H9 (cell line): ENCODE measurements around the gene E2F1. TPM values are rescaled to one million over a fixed set of nuclear protein-coding genes. Genes with fewer than 3 reads are reported as not detected.

Experiments
- DNase-seq: peaks from one replicate; pipeline ENCODE4 v3.0.0-alpha.2; 2017
- H2AFZ ChIP-seq: one replicate; pipeline ENCODE4 v1.6.1; 2013; ENCODE audit warnings: mild to moderate bottlenecking, low read length, control low read depth, moderate library complexity
- H2AK5ac ChIP-seq: 2 replicates; pipeline ENCODE4 v1.6.1; 2013; ENCODE audit warnings: low read length, control low read depth, mixed read lengths; ENCODE audit not compliant: insufficient read length
- H2BK120ac ChIP-seq: one replicate; pipeline ENCODE4 v1.6.1; 2013; ENCODE audit warnings: low read depth, mild to moderate bottlenecking, low read length, control low read depth, inconsistent platforms; ENCODE audit not compliant: poor library complexity, severe bottlenecking
- H2BK12ac ChIP-seq: 2 replicates; pipeline ENCODE4 v1.6.1; 2013; ENCODE audit warnings: low read length, control low read depth, mixed read lengths, low read depth; ENCODE audit not compliant: insufficient read length
- H2BK15ac ChIP-seq: 2 replicates; pipeline ENCODE4 v1.6.1; 2013; ENCODE audit warnings: low read depth, low read length, control low read depth
- H2BK20ac ChIP-seq: one replicate; pipeline ENCODE4 v1.6.1; 2013; ENCODE audit warnings: low read depth, mild to moderate bottlenecking, low read length, control low read depth, inconsistent platforms; ENCODE audit not compliant: poor library complexity, severe bottlenecking
- H2BK5ac ChIP-seq: 2 replicates; pipeline ENCODE4 v1.6.1; 2013; ENCODE audit warnings: low read length, control low read depth, mixed read lengths; ENCODE audit not compliant: insufficient read length
- H3K14ac ChIP-seq: 2 replicates; pipeline ENCODE4 v1.6.1; 2013; ENCODE audit warnings: low read length, control low read depth; ENCODE audit not compliant: insufficient read depth
- H3K18ac ChIP-seq: 2 replicates; pipeline ENCODE4 v1.6.1; 2013; ENCODE audit warnings: low read depth, mild to moderate bottlenecking, mixed read lengths, low read length, control low read depth; ENCODE audit not compliant: insufficient read length
- H3K23ac ChIP-seq: 2 replicates; pipeline ENCODE4 v1.6.1; 2013; ENCODE audit warnings: low read length, control low read depth, mixed read lengths, low read depth; ENCODE audit not compliant: insufficient read length
- H3K23me2 ChIP-seq: 2 replicates; pipeline ENCODE4 v1.6.1; 2013; ENCODE audit warnings: low read depth, mild to moderate bottlenecking, mixed read lengths, low read length, control low read depth; ENCODE audit not compliant: insufficient read length, poor library complexity, severe bottlenecking
- H3K27ac ChIP-seq: 2 replicates; pipeline ENCODE4 v1.5.1; 2013; ENCODE audit warnings: low read length, control low read depth, mixed read lengths, low read depth; ENCODE audit not compliant: insufficient read length
- H3K27me3 ChIP-seq: 2 replicates; pipeline ENCODE4 v1.6.1; 2013; ENCODE audit warnings: low read length, control low read depth, inconsistent platforms; ENCODE audit not compliant: insufficient read depth
- H3K4ac ChIP-seq: 2 replicates; pipeline ENCODE4 v1.6.1; 2013; ENCODE audit warnings: low read depth, mild to moderate bottlenecking, control low read depth, inconsistent platforms, low read length, moderate library complexity
- H3K4me1 ChIP-seq: 2 replicates; pipeline ENCODE4 v1.6.1; 2013; ENCODE audit warnings: low read length, control low read depth, inconsistent platforms; ENCODE audit not compliant: insufficient read depth
- H3K4me2 ChIP-seq: 2 replicates; pipeline ENCODE4 v1.6.1; 2013; ENCODE audit warnings: low read length, control low read depth, mixed read lengths; ENCODE audit not compliant: insufficient read length, insufficient read depth
- H3K56ac ChIP-seq: 2 replicates; pipeline ENCODE4 v1.6.1; 2013; ENCODE audit warnings: low read depth, mild to moderate bottlenecking, mixed read lengths, low read length, control low read depth; ENCODE audit not compliant: insufficient read length
- H3K79me1 ChIP-seq: 2 replicates; pipeline ENCODE4 v1.6.1; 2013; ENCODE audit warnings: low read depth, mild to moderate bottlenecking, moderate library complexity, low read length, control low read depth, inconsistent platforms; ENCODE audit not compliant: insufficient read depth, poor library complexity, severe bottlenecking
- H3K79me2 ChIP-seq: 2 replicates; pipeline ENCODE4 v1.6.1; 2013; ENCODE audit warnings: low read length, control low read depth, inconsistent platforms; ENCODE audit not compliant: insufficient read depth
- H3K9ac ChIP-seq: 2 replicates; pipeline ENCODE4 v1.6.1; 2013; ENCODE audit warnings: low read length, control low read depth, mixed read lengths; ENCODE audit not compliant: insufficient read length; ENCODE audit errors: extremely low read depth
- H3K9me3 ChIP-seq: one replicate; pipeline ENCODE4 v1.6.1; 2013; ENCODE audit warnings: low read depth, low read length, inconsistent platforms; ENCODE audit not compliant: control insufficient read depth
- H3T11ph ChIP-seq: one replicate; pipeline ENCODE4 v1.6.1; 2013; ENCODE audit warnings: mild to moderate bottlenecking, low read length, control low read depth, inconsistent platforms
- H4K20me1 ChIP-seq: one replicate; pipeline ENCODE4 v1.6.1; 2013; ENCODE audit not compliant: control insufficient read depth, insufficient read length, insufficient read depth
- H4K5ac ChIP-seq: 2 replicates; pipeline ENCODE4 v1.6.1; 2013; ENCODE audit warnings: low read depth, mild to moderate bottlenecking, mixed read lengths, low read length, control low read depth; ENCODE audit not compliant: insufficient read length
- H4K8ac ChIP-seq: replicated peaks from 2 replicates; pipeline ENCODE4 v1.6.1; 2013; ENCODE audit warnings: low read length, control low read depth, mixed read lengths, low read depth; ENCODE audit not compliant: insufficient read length
- H4K91ac ChIP-seq: 2 replicates; pipeline ENCODE4 v1.6.1; 2013; ENCODE audit warnings: low read depth, mild to moderate bottlenecking, moderate library complexity, mixed read lengths, low read length, control low read depth; ENCODE audit not compliant: insufficient read length
- H3K27ac Mint-ChIP-seq, 3 experiments: 2 replicates in 2 of 3; 3 replicates in 1 of 3; pipeline ENCODE4 v1.8.0; 2020 to 2021; ENCODE audit warnings: mixed read lengths in 3 of 3, mild to moderate bottlenecking in 1 of 3, moderate library complexity in 1 of 3
- H3K27me3 Mint-ChIP-seq: 2 replicates; pipeline ENCODE4 v1.8.0; 2021; ENCODE audit warnings: low read depth, mild to moderate bottlenecking, moderate library complexity, mixed read lengths
- H3K36me3 Mint-ChIP-seq, 3 experiments: 2 replicates in 2 of 3; 3 replicates in 1 of 3; pipeline ENCODE4 v1.8.0; 2020 to 2021; ENCODE audit warnings: low read depth in 3 of 3, mixed read lengths in 3 of 3; ENCODE audit not compliant: insufficient read depth in 1 of 3
- H3K4me1 Mint-ChIP-seq, 2 experiments: 2 replicates each; pipeline ENCODE4 v1.8.0; 2020; ENCODE audit warnings: mixed read lengths in 2 of 2
- H3K4me3 Mint-ChIP-seq, 2 experiments: 2 replicates in 1 of 2; 3 replicates in 1 of 2; pipeline ENCODE4 v1.8.0; 2020 to 2021; ENCODE audit warnings: mild to moderate bottlenecking in 2 of 2, mixed read lengths in 2 of 2, moderate library complexity in 1 of 2
- H3K9me3 Mint-ChIP-seq, 2 experiments: 2 replicates in 1 of 2; 3 replicates in 1 of 2; pipeline ENCODE4 v1.8.0; 2020; ENCODE audit warnings: mild to moderate bottlenecking in 2 of 2, mixed read lengths in 2 of 2, moderate library complexity in 1 of 2
- WGBS: extraction: QIAGEN DNeasy Blood & Tissue Kit; methylation state at CpG from one replicate; pipeline ENCODE4 v1.1.7; 2013; ENCODE audit warnings: missing lambda C conversion rate, low lambda C conversion rate, mixed read lengths; ENCODE audit not compliant: insufficient read length; ENCODE audit errors: extremely low coverage; 5-methylcytosine and 5-hydroxymethylcytosine counted together
- total RNA-seq: library from RNA; stranded (reverse); gene quantifications from 2 replicates; pipeline ENCODE4 v1.2.1, GENCODE V29; 2021
- TF ChIP-seq, protein P1 (sequence below): fragments of 200-600 bp; sonication (generic); conservative IDR thresholded peaks from 3 replicates; pipeline ENCODE4 v1.8.0; 2021; ENCODE audit warnings: antibody characterized with exemption, mild to moderate bottlenecking

Gene E2F1
- total RNA-seq, 1 experiment from 2014 or later = 58.7 TPM

DNA sequence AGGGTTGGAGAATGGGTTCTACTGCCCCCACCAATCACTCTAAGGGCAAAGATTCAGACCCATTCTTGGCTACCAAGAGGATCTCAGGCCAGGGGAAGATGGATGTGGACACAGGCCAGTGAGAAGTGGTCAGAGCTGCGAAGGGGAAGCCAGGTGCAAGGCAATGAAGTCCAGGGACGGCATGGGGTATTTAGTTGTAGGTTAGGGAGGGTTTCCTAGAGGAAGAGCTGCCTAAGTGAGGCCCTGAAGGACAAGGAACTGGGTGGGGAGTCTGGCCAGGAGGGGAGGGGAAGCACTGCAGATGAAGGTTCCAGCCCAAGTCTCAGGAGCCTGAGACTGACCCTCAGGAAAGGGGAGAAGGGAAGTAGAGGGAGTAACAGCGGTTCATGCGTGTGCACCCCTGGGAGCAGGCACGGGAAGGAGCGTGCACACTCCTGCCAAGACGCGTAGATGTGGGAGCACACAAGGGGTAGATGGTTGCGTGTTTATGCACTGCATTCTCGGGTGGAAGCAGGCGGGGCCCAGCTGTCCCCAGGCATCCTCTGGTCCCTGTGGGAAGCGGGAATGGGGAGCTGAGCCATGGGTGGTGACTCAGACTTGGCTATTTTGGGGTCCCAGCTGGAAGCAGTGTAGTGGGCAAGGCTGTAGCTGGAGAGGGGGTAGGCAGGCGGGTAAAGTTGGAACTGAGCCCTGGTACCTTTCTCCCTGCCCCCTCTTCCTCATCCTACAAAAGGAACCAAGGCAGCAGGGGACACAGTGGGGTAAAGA, 16.1 kb downstream of the E2F1 start:
- no peak overlapping the region for H3K9ac ChIP-seq
- no peak overlapping the region for H2AK5ac ChIP-seq
- no CpG with 5 or more reads among the region's 13 CpGs for WGBS
- H4K91ac ChIP-seq = no peak overlapping the region
- TF ChIP-seq, protein P1, sequence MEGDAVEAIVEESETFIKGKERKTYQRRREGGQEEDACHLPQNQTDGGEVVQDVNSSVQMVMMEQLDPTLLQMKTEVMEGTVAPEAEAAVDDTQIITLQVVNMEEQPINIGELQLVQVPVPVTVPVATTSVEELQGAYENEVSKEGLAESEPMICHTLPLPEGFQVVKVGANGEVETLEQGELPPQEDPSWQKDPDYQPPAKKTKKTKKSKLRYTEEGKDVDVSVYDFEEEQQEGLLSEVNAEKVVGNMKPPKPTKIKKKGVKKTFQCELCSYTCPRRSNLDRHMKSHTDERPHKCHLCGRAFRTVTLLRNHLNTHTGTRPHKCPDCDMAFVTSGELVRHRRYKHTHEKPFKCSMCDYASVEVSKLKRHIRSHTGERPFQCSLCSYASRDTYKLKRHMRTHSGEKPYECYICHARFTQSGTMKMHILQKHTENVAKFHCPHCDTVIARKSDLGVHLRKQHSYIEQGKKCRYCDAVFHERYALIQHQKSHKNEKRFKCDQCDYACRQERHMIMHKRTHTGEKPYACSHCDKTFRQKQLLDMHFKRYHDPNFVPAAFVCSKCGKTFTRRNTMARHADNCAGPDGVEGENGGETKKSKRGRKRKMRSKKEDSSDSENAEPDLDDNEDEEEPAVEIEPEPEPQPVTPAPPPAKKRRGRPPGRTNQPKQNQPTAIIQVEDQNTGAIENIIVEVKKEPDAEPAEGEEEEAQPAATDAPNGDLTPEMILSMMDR = no peak
- H3K4ac ChIP-seq = no peak overlapping the region
- no peaks in the 10 kb centered on the region for H4K20me1 ChIP-seq
- Mint-ChIP-seq H3K4me3 (no peak overlapping the region; a peak in 1 of 5 replicates), H3K36me3 (peaks cover 26 to 50% (median 39%) of the 10 kb centered on the region in 3 experiments), H3K27ac (peak overlapping the region in 1 of 3 experiments; percentile 9; a peak in 2 of 7 replicates), H3K4me1 (peaks cover 31 to 33% of the 10 kb centered on the region in 2 experiments), H3K9me3 (no peaks in the 10 kb centered on the region; a peak in 1 of 5 replicates), H3K27me3 (peaks cover 4% of the 10 kb centered on the region)
- no peak overlapping the region for H3K18ac ChIP-seq
- no peak overlapping the region for H2BK120ac ChIP-seq
- H3K27ac ChIP-seq = no peak overlapping the region
- DNase-seq = no peak
- H4K8ac ChIP-seq = no peak overlapping the region
- no peak overlapping the region for H3T11ph ChIP-seq
- H4K5ac ChIP-seq = no peak overlapping the region
- no peak overlapping the region for H2BK5ac ChIP-seq
- no peaks in the 10 kb centered on the region for H3K79me1 ChIP-seq
- no peak overlapping the region for H2BK20ac ChIP-seq
- no peaks in the 10 kb centered on the region for H3K79me2 ChIP-seq
- no peak overlapping the region for H3K56ac ChIP-seq
- no peaks in the 10 kb centered on the region for H3K27me3 ChIP-seq
- H2AFZ ChIP-seq = no peak overlapping the region
- H2BK15ac ChIP-seq = no peak overlapping the region
- H3K23me2 ChIP-seq = peaks cover 21% of the 10 kb centered on the region
- no peak overlapping the region for H2BK12ac ChIP-seq
- H3K4me2 ChIP-seq = no peak overlapping the region
- H3K14ac ChIP-seq = no peak overlapping the region
- H3K9me3 ChIP-seq = no peaks in the 10 kb centered on the region
- H3K23ac ChIP-seq = no peak overlapping the region
- H3K4me1 ChIP-seq = peaks cover 4% of the 10 kb centered on the region; the same call in 1 of the 2 replicates
